GM23248 (cell line): Measurements from ENCODE around the gene SLC22A1.

Source experiments
- EZH2 ChIP-seq: fragments of 200-600 bp; sonication (generic); IDR thresholded peaks from 2 replicates; pipeline ENCODE4 v1.6.1; 2018; ENCODE audit warnings: antibody characterized with exemption, mild to moderate bottlenecking; ENCODE audit not compliant: insufficient read depth, poor library complexity, severe bottlenecking
- EZH2phosphoT487 ChIP-seq: fragments of 200-600 bp; sonication (generic); IDR thresholded peaks from 2 replicates; pipeline ENCODE4 v1.6.1; 2018; ENCODE audit warnings: antibody characterized with exemption, moderate library complexity, mild to moderate bottlenecking, low read depth; ENCODE audit not compliant: insufficient read depth

DNA sequence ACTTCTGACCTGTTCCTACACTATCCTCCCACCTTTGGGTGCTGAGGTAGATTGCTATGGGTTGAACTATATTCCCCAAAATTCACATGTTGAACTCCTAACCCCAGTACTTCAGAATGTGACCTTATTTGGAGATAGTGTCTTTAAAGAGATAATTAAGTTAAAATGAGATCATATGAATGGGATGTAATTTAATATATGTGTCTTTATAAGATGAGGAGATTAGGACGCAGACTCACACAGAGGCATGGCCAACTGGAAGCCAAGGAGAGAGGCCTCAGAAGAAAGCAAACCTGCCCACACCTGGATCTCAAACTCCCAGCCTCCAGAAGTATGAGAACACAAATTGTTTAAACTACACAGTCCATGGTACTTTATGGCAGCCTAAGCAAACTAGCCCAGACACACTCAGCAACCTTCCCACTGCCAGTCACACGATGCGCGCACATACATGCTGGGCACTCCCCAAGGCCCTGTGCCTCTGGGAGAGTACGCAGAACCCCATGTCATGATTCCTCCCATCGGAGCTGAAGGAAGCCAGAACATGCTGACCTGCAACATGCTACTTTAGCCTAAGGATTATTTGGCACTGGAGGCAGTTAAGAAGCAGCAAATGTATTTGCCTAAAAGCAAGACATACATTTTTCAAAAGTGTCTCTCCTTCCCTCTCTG lies 8.9 kb upstream of the SLC22A1 start:
- TF ChIP-seq EZH2 (no peak), EZH2phosphoT487 (no peak)
